ENCODE results near the gene RTN4.
A peak's percentile ranks its signal among the peaks of the same experiment; 100 is the strongest.

RTN4 gene

DNA sequence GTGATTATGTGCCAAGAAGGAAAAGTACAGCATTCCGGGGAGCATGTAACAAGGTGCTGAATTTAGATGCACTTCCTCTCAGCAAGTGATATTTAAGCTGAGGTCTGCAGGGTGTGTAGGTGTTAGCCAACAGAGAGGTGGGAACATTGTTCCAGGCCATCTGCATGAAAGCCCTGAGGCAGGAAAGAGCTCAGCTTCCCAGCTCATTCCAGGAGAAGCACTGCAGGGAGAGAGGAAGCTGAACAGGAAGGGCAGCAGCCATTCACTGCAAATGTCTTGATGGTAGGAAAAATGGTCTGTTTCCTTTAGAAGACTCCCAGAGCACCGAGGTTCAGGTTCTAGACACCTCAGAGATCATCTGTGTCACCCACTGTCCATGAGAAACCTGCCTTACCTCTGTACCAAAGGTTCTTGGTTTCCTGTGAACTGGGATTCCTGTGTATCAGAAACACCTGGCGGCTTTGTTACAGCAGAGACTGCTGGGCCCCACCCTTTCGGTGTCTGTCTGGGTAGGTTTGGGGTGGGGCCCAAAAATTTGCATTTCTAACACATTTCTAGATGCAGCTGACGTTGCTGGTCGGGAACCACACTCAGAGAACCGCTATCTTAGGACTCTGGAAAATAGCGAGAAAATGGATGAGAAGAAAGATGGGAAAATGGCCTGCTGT, 84.0 kb downstream of the RTN4 start:
- DNase-seq (ENCODE audit: low spot score in 2 of 2) (no peak), ATAC-seq (no peak)
- Mint-ChIP-seq H3K4me1 (peaks cover 15% of the 10 kb centered on the region), H3K4me3 (no peak overlapping the region), H3K27ac (peak overlapping the region; percentile 63), H3K9me3 (no peaks in the 10 kb centered on the region), H3K36me3 (peaks cover 15% of the 10 kb centered on the region)

DNA sequence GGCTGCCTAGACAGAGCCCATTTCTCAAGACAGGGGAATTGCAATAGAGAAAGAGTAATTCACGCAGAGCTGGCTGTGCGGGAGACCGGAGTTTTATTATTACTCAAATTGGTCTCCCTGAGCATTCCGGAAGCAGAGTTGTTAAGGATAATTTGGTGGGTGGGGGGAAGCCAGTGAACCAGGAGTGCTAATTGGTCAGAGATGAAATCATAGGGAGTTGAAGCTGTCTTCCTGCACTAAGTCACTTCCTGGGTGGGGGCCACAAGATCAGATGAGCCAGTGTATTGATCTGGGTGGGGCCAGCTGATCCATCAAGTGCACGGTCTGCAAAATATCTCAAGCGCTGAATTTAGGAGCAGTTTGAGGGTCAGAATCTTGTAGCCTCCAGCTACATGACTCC, 84.8 kb downstream of the RTN4 start:
- no peaks in the 10 kb centered on the region for H3K9me3 Mint-ChIP-seq
- H3K4me1 Mint-ChIP-seq, result peaks cover 15% of the 10 kb centered on the region
- ATAC-seq, result no peak
- H3K27ac Mint-ChIP-seq, result peak overlapping the region; percentile 62
- no peak for DNase-seq (ENCODE audit: low spot score in 2 of 2)
- peaks cover 15% of the 10 kb centered on the region for H3K36me3 Mint-ChIP-seq
- H3K4me3 Mint-ChIP-seq, result no peak overlapping the region

DNA sequence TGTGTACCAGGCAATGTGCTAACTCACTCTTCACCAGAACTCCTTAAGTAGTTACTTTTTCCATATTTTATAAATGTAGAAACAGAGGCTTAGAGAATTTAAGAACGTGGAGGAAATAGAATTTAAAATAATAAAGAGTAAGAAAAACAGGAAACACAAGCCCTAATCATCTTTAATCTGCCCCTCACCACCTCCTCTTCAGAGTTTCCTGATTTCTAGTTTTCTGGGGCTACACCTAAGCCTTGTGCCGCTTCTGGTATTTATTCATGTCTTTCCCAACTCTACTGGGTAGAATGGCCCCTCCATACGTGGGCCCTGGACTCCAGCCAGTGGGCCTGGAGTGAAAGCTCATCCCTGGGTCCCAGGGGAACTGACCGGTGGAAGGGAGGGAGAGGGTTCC, 85.4 kb downstream of the RTN4 start:
- Mint-ChIP-seq H3K9me3 (no peaks in the 10 kb centered on the region), H3K36me3 (peaks cover 15% of the 10 kb centered on the region), H3K4me1 (peaks cover 15% of the 10 kb centered on the region), H3K27ac (peak overlapping the region; percentile 62), H3K4me3 (no peak overlapping the region)
- no peak for ATAC-seq
- no peak for DNase-seq (ENCODE audit: low spot score in 2 of 2)

GRCh38 chr2:54964271-54964670, 86.0 kb downstream of the RTN4 start:
- H3K36me3 Mint-ChIP-seq, result peaks cover 12% of the 10 kb centered on the region
- H3K27ac Mint-ChIP-seq, result no peak overlapping the region
- DNase-seq (ENCODE audit: low spot score in 2 of 2), result no peak
- no peak for ATAC-seq
- H3K9me3 Mint-ChIP-seq, result no peaks in the 10 kb centered on the region
- peaks cover 15% of the 10 kb centered on the region for H3K4me1 Mint-ChIP-seq
- H3K4me3 Mint-ChIP-seq, result no peak overlapping the region

DNA sequence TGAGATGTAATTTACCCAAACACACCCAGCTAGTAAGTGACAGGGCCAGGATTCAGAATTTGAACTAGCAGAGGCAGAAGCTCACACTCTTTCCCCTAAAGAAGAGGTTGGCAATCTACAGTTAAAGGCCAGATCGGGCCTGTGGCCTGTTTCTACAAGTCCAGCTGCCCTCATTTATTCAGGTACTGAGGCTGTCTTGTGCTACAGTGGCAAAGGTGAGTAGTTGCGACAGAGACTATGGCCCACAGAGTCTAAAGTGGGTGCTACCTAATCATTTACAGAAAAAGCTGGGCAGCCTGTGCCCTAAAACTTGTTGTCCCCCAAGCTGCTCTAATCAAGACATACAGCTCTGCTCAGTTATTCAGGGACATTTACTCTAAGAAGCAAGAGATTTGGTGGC, 86.8 kb downstream of the RTN4 start:
- H3K4me1 Mint-ChIP-seq, result peaks cover 15% of the 10 kb centered on the region
- peaks cover 4% of the 10 kb centered on the region for H3K36me3 Mint-ChIP-seq
- H3K9me3 Mint-ChIP-seq, result no peaks in the 10 kb centered on the region
- DNase-seq (ENCODE audit: low spot score in 2 of 2), result no peak
- H3K4me3 Mint-ChIP-seq, result no peak overlapping the region
- no peak overlapping the region for H3K27ac Mint-ChIP-seq
- ATAC-seq, result no peak

DNA sequence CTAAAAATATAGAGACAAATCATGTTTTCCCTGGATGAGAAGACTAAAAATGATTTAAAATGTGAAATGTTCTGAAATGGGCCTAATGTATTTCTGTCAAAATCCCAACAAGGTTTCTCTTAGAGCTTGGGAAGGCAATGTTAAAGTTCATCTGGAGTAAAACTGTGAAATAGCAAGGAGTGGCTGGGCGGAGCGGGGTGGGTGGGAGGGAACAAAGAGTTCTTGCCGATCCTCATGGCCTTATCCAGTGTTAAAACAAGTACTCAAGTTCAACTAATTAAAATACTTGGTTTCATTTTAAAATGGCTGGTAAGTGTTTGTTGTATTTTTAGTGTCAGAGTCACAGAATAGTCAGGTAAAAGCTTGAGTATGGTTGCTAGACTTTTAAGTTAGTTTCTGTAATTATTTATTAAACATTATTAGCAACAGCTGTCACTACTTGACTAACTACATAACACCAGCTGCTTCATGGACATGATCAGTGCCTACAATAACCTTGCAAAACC, 87.3 kb downstream of the RTN4 start:
- no peak overlapping the region for H3K4me3 Mint-ChIP-seq

DNA sequence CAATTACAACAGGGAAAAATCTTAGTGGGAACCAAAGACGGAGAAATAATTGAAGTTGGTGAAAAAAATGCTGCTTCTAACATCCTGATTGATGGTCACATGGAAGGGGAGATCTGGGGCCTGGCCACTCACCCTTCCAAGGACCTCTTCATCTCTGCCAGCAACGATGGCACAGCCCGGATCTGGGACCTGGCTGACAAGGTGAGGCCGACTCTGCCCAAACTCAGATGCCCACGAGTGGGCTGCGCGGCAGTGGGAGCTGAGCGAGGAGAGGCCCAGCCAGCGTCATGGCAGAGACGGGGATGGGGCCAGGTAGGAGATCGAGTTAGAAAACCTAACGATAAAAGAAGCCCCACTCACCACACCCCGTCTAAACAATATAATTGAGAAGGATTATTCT, 87.7 kb downstream of the RTN4 start:
- Mint-ChIP-seq H3K27ac (no peak overlapping the region), H3K36me3 (no peaks in the 10 kb centered on the region), H3K9me3 (no peaks in the 10 kb centered on the region), H3K4me1 (peaks cover 15% of the 10 kb centered on the region), H3K4me3 (no peak overlapping the region)
- no peak for ATAC-seq
- no peak for DNase-seq (ENCODE audit: low spot score in 2 of 2)

More for the DNA sequence above, 87.3 kb downstream of the RTN4 start:
- ATAC-seq (no peak), DNase-seq (ENCODE audit: low spot score in 2 of 2) (no peak)
- Mint-ChIP-seq H3K4me1 (peaks cover 15% of the 10 kb centered on the region), H3K9me3 (no peaks in the 10 kb centered on the region), H3K36me3 (no peaks in the 10 kb centered on the region), H3K27ac (no peak overlapping the region)

DNA sequence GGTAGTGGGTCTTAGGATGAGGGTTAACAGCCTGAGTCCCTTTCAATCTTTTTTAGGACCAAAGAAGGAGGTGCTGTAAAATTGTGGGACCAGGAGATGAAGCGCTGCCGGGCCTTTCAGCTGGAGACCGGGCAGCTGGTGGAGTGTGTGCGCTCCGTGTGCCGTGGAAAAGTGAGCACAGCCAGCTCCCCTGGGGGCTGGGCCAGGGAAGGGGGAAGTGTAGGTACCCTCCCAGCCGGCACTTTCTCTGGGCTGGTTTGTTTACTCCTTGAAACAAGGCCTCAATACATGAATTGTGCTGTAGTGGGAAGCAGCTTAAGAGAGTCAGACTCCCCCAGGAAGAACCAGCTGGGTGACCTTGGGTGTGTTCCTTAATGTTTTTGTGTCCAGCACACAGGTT, 90.1 kb downstream of the RTN4 start:
- Mint-ChIP-seq H3K27ac (no peak overlapping the region), H3K36me3 (no peaks in the 10 kb centered on the region), H3K4me3 (no peak overlapping the region), H3K9me3 (no peaks in the 10 kb centered on the region), H3K4me1 (peaks cover 4% of the 10 kb centered on the region)
- ATAC-seq (no peak), DNase-seq (ENCODE audit: low spot score in 2 of 2) (no peak)

- no peaks in the 10 kb centered on the region for H3K4me1 Mint-ChIP-seq
These were observed 91.4 kb downstream of the RTN4 start for GRCh38 chr2:54958717-54959371.

GRCh38 chr2:54957321-54957999, 92.8 kb downstream of the RTN4 start:
- Mint-ChIP-seq H3K9me3 (no peaks in the 10 kb centered on the region), H3K4me3 (no peak overlapping the region), H3K36me3 (no peaks in the 10 kb centered on the region), H3K27ac (no peak overlapping the region), H3K4me1 (peaks cover 10% of the 10 kb centered on the region)
- ATAC-seq (no peak), DNase-seq (ENCODE audit: low spot score in 2 of 2) (no peak)

More at GRCh38 chr2:54958717-54959371, 91.4 kb downstream of the RTN4 start:
- H3K9me3 Mint-ChIP-seq, result no peaks in the 10 kb centered on the region
- H3K36me3 Mint-ChIP-seq, result no peaks in the 10 kb centered on the region
- ATAC-seq (no peak), DNase-seq (ENCODE audit: low spot score in 2 of 2) (no peak)
- H3K4me3 Mint-ChIP-seq, result no peak overlapping the region
- H3K27ac Mint-ChIP-seq, result no peak overlapping the region

GRCh38 chr2:54956111-54956627, 94.1 kb downstream of the RTN4 start:
- no peaks in the 10 kb centered on the region for H3K9me3 Mint-ChIP-seq
- DNase-seq (ENCODE audit: low spot score in 2 of 2) (no peak), ATAC-seq (no peak)
- H3K4me3 Mint-ChIP-seq, result no peak overlapping the region
- H3K4me1 Mint-ChIP-seq, result peaks cover 12% of the 10 kb centered on the region
- H3K36me3 Mint-ChIP-seq, result no peaks in the 10 kb centered on the region
- H3K27ac Mint-ChIP-seq, result no peak overlapping the region

DNA sequence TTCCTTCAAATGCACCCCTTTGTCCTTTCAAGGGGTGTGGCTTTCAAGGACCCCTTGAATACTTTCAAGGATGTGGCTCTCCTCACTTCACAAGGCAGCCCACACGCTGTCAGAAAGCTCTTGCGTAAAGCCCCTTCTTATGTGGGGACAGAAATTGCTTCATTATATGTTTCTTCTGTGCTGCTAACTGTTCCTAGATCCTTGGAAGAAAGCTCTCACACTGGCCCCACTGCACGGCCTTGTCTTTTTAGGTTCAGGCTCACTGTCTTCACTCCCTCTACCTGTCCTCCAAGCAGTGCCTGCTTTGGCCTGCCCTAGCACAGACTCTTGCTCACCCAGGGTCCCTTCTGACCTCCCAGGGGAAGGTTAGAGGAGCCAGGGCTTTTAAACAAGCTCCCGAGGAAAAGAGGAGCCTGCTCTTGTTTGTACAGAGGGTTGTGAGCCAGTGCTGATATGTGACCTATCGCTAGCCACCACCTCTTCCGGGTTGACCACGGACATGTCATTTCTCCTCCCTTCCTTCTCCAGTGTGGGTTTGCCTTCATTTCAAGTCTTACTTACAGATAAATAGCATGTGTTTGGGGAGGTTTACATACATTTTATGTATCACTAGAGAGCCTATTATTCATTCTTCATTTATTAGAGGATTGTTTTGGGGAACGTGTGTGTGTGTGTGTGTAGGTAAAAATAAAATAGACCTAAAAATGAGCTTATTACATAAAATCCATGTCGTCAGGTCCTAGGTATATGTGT, 94.7 kb downstream of the RTN4 start:
- peaks cover 12% of the 10 kb centered on the region for H3K4me1 Mint-ChIP-seq
- no peak for ATAC-seq
- H3K36me3 Mint-ChIP-seq, result no peaks in the 10 kb centered on the region

GRCh38 chr2:54954705-54955357, 95.4 kb downstream of the RTN4 start:
- Mint-ChIP-seq H3K4me1 (peaks cover 12% of the 10 kb centered on the region), H3K36me3 (no peaks in the 10 kb centered on the region)
- no peak for DNase-seq (ENCODE audit: low spot score in 2 of 2)

More for the DNA sequence above, 94.7 kb downstream of the RTN4 start:
- Mint-ChIP-seq H3K9me3 (no peaks in the 10 kb centered on the region), H3K4me3 (no peak overlapping the region), H3K27ac (no peak overlapping the region)
- no peak for DNase-seq (ENCODE audit: low spot score in 2 of 2)

DNA sequence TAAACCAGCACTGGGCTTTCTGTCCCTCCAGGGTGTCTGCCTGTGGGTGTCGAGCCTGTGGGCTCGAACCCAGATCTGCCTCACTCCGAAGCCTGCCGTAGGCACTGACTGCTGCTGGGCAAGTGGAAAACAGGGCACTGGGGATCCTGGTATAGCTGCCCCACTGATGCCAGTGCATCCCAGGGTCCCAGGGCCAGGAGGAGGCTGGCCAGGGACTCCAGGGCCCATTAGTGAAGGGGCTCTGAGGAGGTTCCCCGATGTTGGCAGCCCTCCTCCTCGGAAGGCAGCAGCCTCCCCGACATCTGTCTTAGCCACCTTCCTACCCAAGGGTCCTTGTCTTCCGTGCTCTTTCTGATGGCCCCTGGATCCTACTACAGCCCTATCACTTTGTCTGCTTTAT, 96.1 kb downstream of the RTN4 start:
- Mint-ChIP-seq H3K36me3 (no peaks in the 10 kb centered on the region), H3K27ac (no peak overlapping the region), H3K4me3 (no peak overlapping the region), H3K9me3 (no peaks in the 10 kb centered on the region), H3K4me1 (peaks cover 12% of the 10 kb centered on the region)
- DNase-seq (ENCODE audit: low spot score in 2 of 2) (no peak), ATAC-seq (no peak)

More at GRCh38 chr2:54954705-54955357, 95.4 kb downstream of the RTN4 start:
- Mint-ChIP-seq H3K4me3 (no peak overlapping the region), H3K27ac (no peak overlapping the region), H3K9me3 (no peaks in the 10 kb centered on the region)
- ATAC-seq, result peak; percentile 31
